Left forelimb (tissue), 1 donor: Measurements from ENCODE around the gene CNTNAP2.

Experiments
- DNase-seq: peaks from one replicate; pipeline ENCODE4 v3.0.0-alpha.2; 2018; ENCODE audit warnings: low spot score

CNTNAP2 gene

DNA sequence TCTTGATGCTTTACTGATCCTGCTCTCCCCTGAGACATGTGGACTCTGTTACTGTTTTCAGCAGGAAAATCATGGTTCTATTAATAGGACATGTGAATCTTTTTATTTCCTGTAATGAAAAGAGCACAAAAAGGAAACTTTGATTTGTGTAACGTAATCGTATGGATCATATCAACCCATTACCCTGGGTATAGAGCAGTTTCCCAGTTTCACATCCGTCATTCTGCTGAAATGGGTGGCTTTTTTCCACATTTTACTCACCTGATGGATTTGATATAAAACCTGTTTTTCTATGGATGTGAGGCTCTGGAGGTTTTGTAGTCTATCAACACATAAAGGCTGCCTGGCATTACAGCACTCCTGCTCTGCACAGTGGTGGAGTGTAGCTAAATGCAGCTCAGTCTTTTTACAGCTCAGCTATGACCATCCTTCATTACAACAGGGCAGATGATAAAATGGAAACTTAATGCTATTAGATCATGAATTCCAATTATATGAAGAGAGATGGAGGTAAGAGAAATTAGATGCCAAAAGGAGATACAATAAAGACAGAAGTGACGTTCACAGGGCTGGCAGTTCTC lies 1987.6 kb downstream of the CNTNAP2 start:
- DNase-seq, result no peak

DNA sequence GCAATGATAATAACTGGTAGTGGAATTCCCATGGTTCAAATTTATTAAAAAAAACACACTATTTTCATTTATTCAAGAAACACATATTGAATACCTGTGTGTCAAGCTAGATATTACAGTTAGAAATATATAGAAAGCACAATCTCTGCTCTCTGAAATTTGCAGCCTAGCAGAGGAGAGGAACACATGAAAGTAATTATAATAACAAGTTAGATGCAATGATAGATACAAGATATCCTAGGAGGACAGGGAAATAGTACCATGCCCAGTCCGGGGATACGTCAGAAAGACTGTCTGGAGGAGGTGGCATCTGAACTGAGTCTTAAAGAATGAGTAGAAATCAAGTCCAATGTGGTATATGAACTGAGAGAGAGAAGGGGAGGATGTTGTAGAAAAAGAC lies 1988.3 kb downstream of the CNTNAP2 start:
- no peak for DNase-seq

- no peak for DNase-seq
Observed at GRCh38 chr7:148105853-148106252, 1989.3 kb downstream of the CNTNAP2 start.

DNA sequence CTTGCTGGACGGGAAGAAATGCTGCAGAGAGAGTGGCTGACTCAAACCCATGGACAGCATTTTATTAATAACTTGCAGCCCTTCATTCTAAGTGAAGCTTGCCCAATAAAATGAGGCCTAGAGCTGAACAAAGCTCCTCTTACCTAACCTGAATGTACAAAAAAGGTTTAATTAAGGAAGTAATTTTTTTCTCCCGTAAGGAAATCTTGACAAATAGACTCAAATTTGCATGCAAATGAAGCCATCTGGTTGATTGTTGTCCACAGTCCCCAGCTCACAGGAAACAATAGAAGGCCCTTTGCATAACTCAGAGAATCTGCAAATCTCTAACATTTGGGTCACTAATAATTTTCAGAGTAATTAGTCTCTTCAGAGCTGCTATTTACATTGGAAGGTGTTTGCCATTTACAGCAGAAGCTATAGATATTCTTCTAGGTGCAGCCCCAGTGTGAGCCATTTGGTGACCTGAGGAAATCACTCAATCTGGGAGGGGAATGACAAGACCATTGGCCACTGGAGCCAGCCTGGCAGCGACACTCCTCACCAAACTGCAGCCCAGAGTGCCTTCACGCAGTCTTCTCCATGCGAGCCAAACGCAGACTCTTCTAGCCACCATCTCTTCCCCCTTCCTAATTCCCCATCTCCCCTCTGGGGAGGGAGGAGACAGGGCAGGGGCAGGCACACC lies 1991.0 kb downstream of the CNTNAP2 start:
- DNase-seq, result no peak

GRCh38 chr7:148108381-148108780 lies 1991.8 kb downstream of the CNTNAP2 start:
- no peak for DNase-seq

DNA sequence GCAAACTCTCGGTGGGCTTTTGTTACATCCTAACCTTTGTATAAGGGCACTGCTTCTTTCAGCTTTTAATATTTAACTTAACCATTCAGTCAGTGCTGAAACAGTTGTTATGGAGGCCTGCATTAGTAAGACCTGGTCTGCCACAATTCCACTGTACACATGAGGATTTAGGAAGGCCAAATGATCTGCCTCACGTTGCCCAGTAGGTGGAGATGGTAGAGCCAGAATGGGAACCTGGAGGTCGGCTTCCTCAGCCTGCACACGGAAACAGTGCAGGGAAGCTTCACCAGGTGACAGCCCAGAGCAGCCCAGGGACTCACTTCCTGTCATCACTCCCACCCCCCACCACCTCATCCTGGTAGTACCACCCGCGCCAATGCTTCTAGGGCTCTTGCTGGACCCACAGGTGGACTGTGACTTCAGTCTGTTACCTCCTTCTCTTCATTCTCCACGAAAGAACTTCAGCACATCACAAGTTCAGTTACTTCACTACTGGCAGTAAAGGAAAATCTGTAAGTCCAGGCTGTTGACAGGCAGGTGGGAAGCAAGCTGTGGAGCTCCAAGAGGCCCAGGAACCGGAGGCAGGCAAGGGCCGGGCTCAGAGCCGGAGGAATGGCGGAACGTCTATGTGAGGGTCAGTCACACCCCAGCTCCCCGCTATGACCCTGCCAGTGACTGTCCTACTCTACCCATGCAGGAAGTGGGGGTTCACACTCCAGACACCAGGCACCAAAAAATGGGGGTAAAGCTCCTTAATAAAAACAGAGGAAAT lies 1993.7 kb downstream of the CNTNAP2 start:
- no peak for DNase-seq

GRCh38 chr7:148114804-148115203 lies 1998.2 kb downstream of the CNTNAP2 start:
- no peak for DNase-seq

- no peak for DNase-seq
Observed at GRCh38 chr7:148115308-148115707, 1998.7 kb downstream of the CNTNAP2 start.

GRCh38 chr7:148116195-148116594 lies 1999.6 kb downstream of the CNTNAP2 start:
- DNase-seq, result no peak

- no peak for DNase-seq
Observed at GRCh38 chr7:148116829-148117403, 2000.3 kb downstream of the CNTNAP2 start.

DNA sequence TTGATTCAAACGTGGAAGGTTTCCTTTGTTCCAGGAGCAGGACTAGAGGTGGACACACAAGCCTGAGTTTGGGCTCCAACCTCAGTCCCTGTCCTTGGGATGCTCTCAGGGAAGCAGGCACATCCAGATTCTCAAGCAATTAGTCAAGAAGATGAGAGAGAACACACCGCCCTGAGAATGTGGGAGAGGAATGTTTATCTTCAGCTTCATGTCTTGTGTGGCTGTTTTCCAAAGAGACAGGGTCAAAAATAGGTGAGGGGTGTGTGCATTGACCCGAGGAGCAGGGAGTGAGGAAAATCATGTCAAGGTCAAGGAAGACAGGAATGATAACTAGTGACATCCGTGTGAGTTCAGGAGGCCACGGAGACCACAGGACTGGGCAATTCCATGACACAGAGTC lies 2001.8 kb downstream of the CNTNAP2 start:
- DNase-seq, result no peak

GRCh38 chr7:148121401-148121800 lies 2004.8 kb downstream of the CNTNAP2 start:
- no peak for DNase-seq

DNA sequence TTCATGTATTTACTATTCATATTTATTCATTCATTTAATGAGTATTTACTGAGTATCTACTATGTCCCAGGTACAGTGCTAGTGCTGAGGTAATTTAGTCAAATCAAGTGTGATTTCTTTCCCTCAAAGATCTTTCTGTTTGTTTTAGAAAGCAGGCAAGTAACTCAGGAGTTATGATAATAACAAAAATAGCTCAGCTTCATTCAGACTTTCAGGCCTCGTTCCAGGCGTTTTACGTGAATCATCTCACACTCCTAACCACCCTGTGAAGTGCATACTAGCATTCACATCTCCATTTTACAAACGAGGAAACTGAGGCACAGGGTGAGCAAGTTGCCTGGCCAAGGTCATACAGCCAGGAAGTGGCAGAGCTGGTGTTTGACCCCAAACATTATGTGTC lies 2005.2 kb downstream of the CNTNAP2 start:
- no peak for DNase-seq

DNA sequence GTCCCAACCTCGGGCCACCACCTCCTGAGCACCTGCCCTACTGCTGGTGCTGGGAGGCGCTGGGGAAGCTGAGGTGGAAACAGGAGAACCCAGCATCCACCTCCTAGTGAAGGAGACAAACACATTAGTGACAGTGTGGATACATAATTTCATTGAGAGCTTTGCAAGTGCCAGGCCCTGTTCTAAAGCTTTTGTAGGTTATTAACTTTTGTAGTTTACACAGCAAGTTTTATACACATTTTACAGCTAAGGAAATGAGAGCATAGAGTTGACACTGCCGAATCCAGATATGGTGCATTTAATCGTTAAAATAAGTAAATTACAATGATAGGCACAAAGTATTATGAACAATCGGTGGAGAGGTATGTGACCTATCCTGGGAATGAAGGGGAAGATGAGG lies 2007.9 kb downstream of the CNTNAP2 start:
- no peak for DNase-seq

DNA sequence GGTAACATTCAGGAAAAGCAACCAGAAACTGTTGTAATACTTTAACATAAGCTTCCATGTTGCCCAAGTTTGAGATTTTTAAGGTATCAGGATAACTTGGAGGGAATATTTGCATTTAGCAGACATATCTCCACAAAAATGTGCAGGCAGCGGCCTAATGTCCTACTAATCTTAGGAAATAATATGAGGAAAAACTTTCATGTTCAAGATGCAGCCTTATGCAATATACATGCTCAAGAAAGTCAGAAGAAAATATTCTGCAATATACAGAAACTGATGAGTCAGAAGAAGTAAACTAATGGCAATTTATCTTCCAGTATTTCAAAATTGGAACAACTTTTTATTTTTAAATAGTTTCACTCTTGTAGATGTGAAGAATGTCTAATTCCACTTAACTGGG lies 2010.8 kb downstream of the CNTNAP2 start:
- no peak for DNase-seq

DNA sequence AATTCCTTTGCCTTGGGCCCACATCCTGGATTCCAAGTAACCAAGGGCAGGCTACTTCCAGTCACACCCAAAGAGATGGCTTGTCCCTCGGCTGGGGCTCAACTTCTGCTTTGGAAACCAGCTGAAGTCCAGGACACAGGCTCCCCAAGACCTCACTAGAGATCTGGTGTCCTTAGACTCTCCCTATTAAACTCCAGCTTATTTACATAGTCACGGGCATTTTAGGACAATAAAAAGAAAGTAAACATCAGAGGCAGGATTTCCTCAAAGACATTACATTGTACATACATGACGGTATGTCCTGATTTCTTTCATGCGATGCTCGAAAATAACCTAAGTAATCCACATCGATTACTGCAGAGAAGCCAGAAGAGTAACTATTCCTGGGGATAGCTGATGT lies 2012.4 kb downstream of the CNTNAP2 start:
- DNase-seq, result no peak

GRCh38 chr7:148135116-148135515 lies 2018.5 kb downstream of the CNTNAP2 start:
- no peak for DNase-seq

- DNase-seq, result no peak
Observed at GRCh38 chr7:148135997-148136396, 2019.4 kb downstream of the CNTNAP2 start.

GRCh38 chr7:148142660-148143248 lies 2026.2 kb downstream of the CNTNAP2 start:
- DNase-seq, result no peak

- no peak for DNase-seq
Observed at GRCh38 chr7:148144827-148145226, 2028.2 kb downstream of the CNTNAP2 start.

GRCh38 chr7:148146346-148146745 lies 2029.7 kb downstream of the CNTNAP2 start:
- DNase-seq, result no peak

- DNase-seq, result no peak
Observed at GRCh38 chr7:148147438-148147837, 2030.8 kb downstream of the CNTNAP2 start.

GRCh38 chr7:148148456-148148855 lies 2031.9 kb downstream of the CNTNAP2 start:
- DNase-seq, result no peak
